ENCODE measurements around the gene ZNF460.

- TF ChIP-seq ZBTB43 (CRISPR knock-in tag; IDR thresholded peaks at IDR 0.05) (no peak), ESRRA (CRISPR knock-in tag; IDR thresholded peaks at IDR 0.05; ENCODE audit: borderline replicate concordance) (no peak), CTCF (IDR thresholded peaks at IDR 0.05) (no peak), STAT6 (CRISPR knock-in tag; conservative IDR thresholded peaks at IDR 0.05; ENCODE audit: low read depth) (no peak), RORB (CRISPR knock-in tag; IDR thresholded peaks at IDR 0.05) (no peak), SP1 (CRISPR knock-in tag; conservative IDR thresholded peaks at IDR 0.05) (no peak), IRF1 (CRISPR knock-in tag; IDR thresholded peaks at IDR 0.05) (no peak), CREB1 (CRISPR knock-in tag; IDR thresholded peaks at IDR 0.05) (no peak), SMAD3 (CRISPR knock-in tag; IDR thresholded peaks at IDR 0.05; ENCODE audit: borderline replicate concordance) (no peak)
Observed at GRCh38 chr19:57231686-57232085, 48.6 kb upstream of the ZNF460 start.

Measured in WTC11 (cell line).